Osteocyte (in vitro differentiated cells): ENCODE data around the gene ATP6V0B. TPM values are rescaled to one million over a fixed set of nuclear protein-coding genes. Genes with fewer than 3 reads are reported as not detected.
A peak's percentile ranks its signal among the peaks of the same experiment; 100 is the strongest.

Experiments used
- DNase-seq: peaks from one replicate; pipeline ENCODE4 v3.0.0; 2021; ENCODE audit warnings: mixed read lengths; ENCODE audit not compliant: unreplicated experiment; ENCODE audit errors: extremely low spot score
- H3K27ac Mint-ChIP-seq: one replicate; pipeline ENCODE4 v1.8.0; 2021; ENCODE audit warnings: mild to moderate bottlenecking, mixed read lengths; ENCODE audit not compliant: unreplicated experiment
- H3K27me3 Mint-ChIP-seq: one replicate; pipeline ENCODE4 v1.8.0; 2021; ENCODE audit warnings: mixed read lengths; ENCODE audit not compliant: unreplicated experiment
- H3K36me3 Mint-ChIP-seq: one replicate; pipeline ENCODE4 v1.8.0; 2021; ENCODE audit warnings: mixed read lengths; ENCODE audit not compliant: unreplicated experiment
- H3K4me1 Mint-ChIP-seq: one replicate; pipeline ENCODE4 v1.8.0; 2021; ENCODE audit warnings: mixed read lengths; ENCODE audit not compliant: unreplicated experiment
- H3K4me3 Mint-ChIP-seq: one replicate; pipeline ENCODE4 v1.8.0; 2021; ENCODE audit warnings: mild to moderate bottlenecking, moderate library complexity, mixed read lengths; ENCODE audit not compliant: unreplicated experiment
- H3K9me3 Mint-ChIP-seq: one replicate; pipeline ENCODE4 v1.8.0; 2021; ENCODE audit warnings: mixed read lengths; ENCODE audit not compliant: unreplicated experiment
- CTCF ChIP-seq: fragments of 200-600 bp; sonication (generic); IDR thresholded peaks from 2 replicates; pipeline ENCODE4 v1.5.0; 2021; ENCODE audit warnings: antibody characterized with exemption, mild to moderate bottlenecking, moderate library complexity
- total RNA-seq: library from RNA; stranded (reverse); gene quantifications from 2 replicates; pipeline ENCODE4 v1.2.1, GENCODE V29; 2021

The ATP6V0B gene
- total RNA-seq, 1 donor from 2014 or later = 128 TPM

GRCh38 chr1:43978551-43979260, 3.9 kb downstream of the ATP6V0B start, which contains the start of gene B4GALT2:
B4GALT2 (plus strand) TSS chr1:43979210; CDS start chr1:43981161, 1,951 bp downstream.
- peaks cover 57% of the 10 kb centered on the region for H3K4me1 Mint-ChIP-seq
- peak within 1 kb of the TSS; percentile 82 for H3K27ac Mint-ChIP-seq
- TF ChIP-seq CTCF = no peak
- no peak for DNase-seq
- peak within 1 kb of the TSS; percentile 83 for H3K4me3 Mint-ChIP-seq
- peaks cover 16% of the 10 kb centered on the region for H3K36me3 Mint-ChIP-seq
- no peaks in the 10 kb centered on the region for H3K27me3 Mint-ChIP-seq
- H3K9me3 Mint-ChIP-seq = no peaks in the 10 kb centered on the region

- H3K4me3 Mint-ChIP-seq = no peak overlapping the region
- H3K4me1 Mint-ChIP-seq = peaks cover 52% of the 10 kb centered on the region
Observed at GRCh38 chr1:43979261-43979527, 4.4 kb downstream of the ATP6V0B start.

GRCh38 chr1:43979528-43980254, 4.9 kb downstream of the ATP6V0B start:
- TF ChIP-seq CTCF = no peak
- no peaks in the 10 kb centered on the region for H3K9me3 Mint-ChIP-seq
- H3K27me3 Mint-ChIP-seq = no peaks in the 10 kb centered on the region
- H3K4me1 Mint-ChIP-seq = peaks cover 51% of the 10 kb centered on the region
- peak overlapping the region; percentile 81 for H3K27ac Mint-ChIP-seq
- H3K36me3 Mint-ChIP-seq = peaks cover 16% of the 10 kb centered on the region
- peak overlapping the region; percentile 83 for H3K4me3 Mint-ChIP-seq
- no peak for DNase-seq

More at GRCh38 chr1:43979261-43979527, 4.4 kb downstream of the ATP6V0B start:
- no peak for DNase-seq
- H3K9me3 Mint-ChIP-seq = no peaks in the 10 kb centered on the region
- no peak overlapping the region for H3K27ac Mint-ChIP-seq
- H3K27me3 Mint-ChIP-seq = no peaks in the 10 kb centered on the region
- peaks cover 16% of the 10 kb centered on the region for H3K36me3 Mint-ChIP-seq
- no peak for TF ChIP-seq CTCF

GRCh38 chr1:43980255-43981134, 5.7 kb downstream of the ATP6V0B start:
- Mint-ChIP-seq H3K4me3 (peak overlapping the region; percentile 83), H3K9me3 (no peaks in the 10 kb centered on the region), H3K36me3 (peaks cover 17% of the 10 kb centered on the region), H3K27ac (peak overlapping the region; percentile 81), H3K27me3 (no peaks in the 10 kb centered on the region), H3K4me1 (peaks cover 51% of the 10 kb centered on the region)
- TF ChIP-seq CTCF = no peak
- no peak for DNase-seq
